ENCODE results near the gene DOCK3. TPM values are rescaled to one million over a fixed set of nuclear protein-coding genes. Genes with fewer than 3 reads are reported as not detected.

The DOCK3 gene
- total and polyA plus RNA-seq, 2 of the 4 experiments (the other 2 are of a cell fraction) = under 0.01 to 0.12 TPM

GRCh38 chr3:50983887-50984286 is 309.2 kb downstream of the DOCK3 start:
- H2BK20ac ChIP-seq (ENCODE audit: low read depth, low read length) = no peak overlapping the region
- H3K4me3 ChIP-seq (ENCODE audit: insufficient read depth, low read depth, low read length) = no peak overlapping the region
- dilution Hi-C loops (cut with HindIII; ENCODE audit: low sequenced_read_pairs, unreplicated experiment) = no loop called here
- no peak overlapping the region for H2BK120ac ChIP-seq (ENCODE audit: low read depth, low read length)
- no peak overlapping the region for H3K56ac ChIP-seq (ENCODE audit: extremely low read depth, insufficient read depth, low read length)
- no peak overlapping the region for H2BK5ac ChIP-seq (ENCODE audit: low read depth, low read length, poor library complexity, severe bottlenecking)
- in situ Hi-C loops (cut with MboI; ENCODE audit: low sequenced_read_pairs) = no loop called here
- H3K14ac ChIP-seq (replicated peaks; ENCODE audit: low read depth, low read length) = no peak overlapping the region
- peaks cover 2% of the 10 kb centered on the region; the same call in 1 of the 2 replicates for H3K9me3 ChIP-seq (ENCODE audit: control insufficient read depth, insufficient read depth, low read length)
- H2AFZ ChIP-seq (replicated peaks; ENCODE audit: low read length, poor library complexity) = no peak overlapping the region
- no peak overlapping the region for H3K18ac ChIP-seq (ENCODE audit: low read depth, low read length)
- no peaks in the 10 kb centered on the region for H3K4me1 ChIP-seq (ENCODE audit: control insufficient read depth, insufficient read depth, low read length)
- no peaks in the 10 kb centered on the region for H3K27me3 ChIP-seq (ENCODE audit: control insufficient read depth, insufficient read depth, low read length)
- H3K4me2 ChIP-seq (ENCODE audit: low read depth, low read length) = no peak overlapping the region
- ATAC-seq (ENCODE audit: low read depth) = no peak
- no peak overlapping the region for H2AK5ac ChIP-seq (ENCODE audit: low read depth, low read length)
- CTCF ChIA-PET = no interaction called here
- no peak overlapping the region for H4K91ac ChIP-seq (ENCODE audit: insufficient read depth, low read depth, low read length)
- intact Hi-C loops (cut with micrococcal nuclease) = no loop called here
- H3K9ac ChIP-seq (ENCODE audit: low read depth, low read length) = no peak overlapping the region
- no peaks in the 10 kb centered on the region for H3K9me1 ChIP-seq (ENCODE audit: insufficient read depth, low read length)
- no peaks in the 10 kb centered on the region for H4K20me1 ChIP-seq (ENCODE audit: insufficient read depth, low read length)
- H2BK15ac ChIP-seq (ENCODE audit: low read depth, low read length) = no peak overlapping the region
- H4K5ac ChIP-seq (ENCODE audit: low read depth, low read length) = no peak overlapping the region
- no TSS peak for BruUV-seq (replicated peaks)
- POLR2A ChIA-PET (ENCODE audit: unreplicated experiment) = no interaction called here
- H3K23ac ChIP-seq (ENCODE audit: low read depth, low read length) = no peak overlapping the region
- no CpG with 5 or more reads among the region's 5 CpGs for WGBS, 2 experiments (ENCODE audit: extremely low coverage in 2 of 2, insufficient read length in 1 of 2)
- H3K4ac ChIP-seq (ENCODE audit: low read depth, low read length) = no peak overlapping the region
- no peak overlapping the region for H2AK9ac ChIP-seq (replicated peaks; ENCODE audit: low read depth, low read length, poor library complexity)
- DNase-seq = no peak
- no peaks in the 10 kb centered on the region for H3K36me3 ChIP-seq (ENCODE audit: control insufficient read depth, insufficient read depth, low read length)
- H3K27ac ChIP-seq (ENCODE audit: insufficient read depth, low read length) = no peak overlapping the region
- H3K79me1 ChIP-seq (ENCODE audit: low read depth in 1 of 2, low read length in 2 of 2) = no peaks in the 10 kb centered on the region
- H4K8ac ChIP-seq (ENCODE audit: low read depth in 2 of 2, low read length in 2 of 2) = no peak overlapping the region
- no peak for TF ChIP-seq FOS (IDR thresholded peaks at IDR 0.05; ENCODE audit: low read depth, low read length)
- TF ChIP-seq ELK1 (IDR thresholded peaks at IDR 0.05; ENCODE audit: borderline replicate concordance, low read depth, low read length) = no peak
- no peak for TF ChIP-seq NFE2L2 (IDR thresholded peaks at IDR 0.05; ENCODE audit: low read depth, low read length)
- no peak for TF ChIP-seq RAD21 (IDR thresholded peaks at IDR 0.05; ENCODE audit: low read length)

Data from IMR-90 (cell line).